T-helper 1 cell treated with Interleukin-12 subunit alpha and Interleukin-12 subunit beta and Interleukin-4 antibody, amounts not matched to agents 30 μg/mL and 1 μg/mL, for 36 hours (primary cell): ENCODE results near the gene VEGFC.

ENCODE experiments used
- H3K27ac Mint-ChIP-seq: one replicate; pipeline ENCODE4 v1.8.0; 2021; ENCODE audit warnings: mild to moderate bottlenecking, mixed read lengths
- H3K27me3 Mint-ChIP-seq: one replicate; pipeline ENCODE4 v1.8.0; 2021; ENCODE audit warnings: low read depth, mixed read lengths
- H3K36me3 Mint-ChIP-seq: one replicate; pipeline ENCODE4 v1.8.0; 2021; ENCODE audit warnings: low read depth, mixed read lengths
- H3K4me1 Mint-ChIP-seq: one replicate; pipeline ENCODE4 v1.8.0; 2021; ENCODE audit warnings: low read depth, mixed read lengths
- H3K4me3 Mint-ChIP-seq: one replicate; pipeline ENCODE4 v1.8.0; 2021; ENCODE audit warnings: mild to moderate bottlenecking, moderate library complexity, mixed read lengths
- H3K9me3 Mint-ChIP-seq: one replicate; pipeline ENCODE4 v1.8.0; 2021; ENCODE audit warnings: mixed read lengths

VEGFC gene

DNA sequence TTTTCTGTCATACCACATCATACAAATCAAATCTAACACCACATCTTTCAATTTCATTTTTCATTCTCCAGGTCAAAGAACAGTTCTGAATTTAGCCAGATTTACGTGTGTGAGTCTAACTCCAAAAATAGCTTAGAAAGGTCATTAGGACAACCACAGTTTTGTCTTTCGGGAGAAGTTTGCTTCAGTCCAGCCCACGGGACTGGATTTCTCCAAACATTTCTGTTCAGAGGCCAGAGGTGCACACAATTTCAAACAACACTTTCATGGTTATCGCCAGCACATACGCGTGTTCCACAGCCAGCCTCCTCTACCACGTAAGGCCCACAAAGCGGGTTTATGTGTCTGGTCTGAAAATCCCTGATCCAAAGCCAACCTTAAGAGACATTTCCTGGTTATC, 65.9 kb downstream of the VEGFC start:
- Mint-ChIP-seq H3K4me3 (no peak overlapping the region), H3K9me3 (no peaks in the 10 kb centered on the region), H3K27ac (no peak overlapping the region), H3K4me1 (no peaks in the 10 kb centered on the region), H3K27me3 (no peaks in the 10 kb centered on the region), H3K36me3 (no peaks in the 10 kb centered on the region)

DNA sequence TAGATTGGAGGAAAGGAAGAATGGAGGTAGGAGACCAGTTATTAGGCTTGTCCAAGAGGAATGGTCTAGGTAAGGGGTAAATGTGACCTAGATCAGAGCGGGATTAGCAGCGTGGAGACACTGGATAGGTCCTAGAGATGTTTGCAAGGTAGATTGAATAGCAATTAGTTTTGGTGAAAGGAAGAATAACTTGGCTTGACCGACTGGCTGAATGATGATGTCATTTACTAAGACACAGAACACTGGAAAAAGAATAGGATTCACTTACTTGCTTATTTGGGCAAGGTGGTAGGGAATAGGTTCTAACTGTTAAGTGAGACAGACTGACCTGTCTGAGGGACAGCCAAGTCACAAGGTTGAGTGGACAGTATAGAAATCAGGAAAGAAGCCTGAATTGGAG, 71.3 kb downstream of the VEGFC start:
- no peak overlapping the region for H3K27ac Mint-ChIP-seq
- no peaks in the 10 kb centered on the region for H3K9me3 Mint-ChIP-seq
- H3K27me3 Mint-ChIP-seq: no peaks in the 10 kb centered on the region

DNA sequence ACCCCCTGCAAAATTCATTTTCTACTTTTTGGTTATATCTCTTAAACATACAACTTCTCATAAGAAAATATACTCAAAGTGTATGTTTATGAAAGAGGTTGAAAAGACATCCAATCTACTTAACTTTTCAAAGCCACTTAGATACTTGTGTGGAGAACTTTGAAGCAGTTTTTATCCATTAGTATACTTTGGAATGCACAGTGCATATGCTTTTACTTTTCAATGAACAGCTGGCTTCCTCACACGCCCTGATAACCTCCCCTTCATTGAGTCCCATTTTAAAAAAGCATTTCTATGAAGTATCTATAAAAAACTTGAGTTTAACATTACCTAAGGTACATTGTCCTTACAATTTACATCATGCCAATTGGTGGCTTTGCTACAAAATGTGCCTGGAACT, 73.8 kb downstream of the VEGFC start:
- Mint-ChIP-seq H3K4me3 (no peak overlapping the region), H3K4me1 (no peaks in the 10 kb centered on the region), H3K9me3 (no peaks in the 10 kb centered on the region), H3K36me3 (no peaks in the 10 kb centered on the region), H3K27ac (no peak overlapping the region), H3K27me3 (no peaks in the 10 kb centered on the region)

More for the DNA sequence above, 71.3 kb downstream of the VEGFC start:
- Mint-ChIP-seq H3K4me1 (no peaks in the 10 kb centered on the region), H3K4me3 (no peak overlapping the region), H3K36me3 (no peaks in the 10 kb centered on the region)

DNA sequence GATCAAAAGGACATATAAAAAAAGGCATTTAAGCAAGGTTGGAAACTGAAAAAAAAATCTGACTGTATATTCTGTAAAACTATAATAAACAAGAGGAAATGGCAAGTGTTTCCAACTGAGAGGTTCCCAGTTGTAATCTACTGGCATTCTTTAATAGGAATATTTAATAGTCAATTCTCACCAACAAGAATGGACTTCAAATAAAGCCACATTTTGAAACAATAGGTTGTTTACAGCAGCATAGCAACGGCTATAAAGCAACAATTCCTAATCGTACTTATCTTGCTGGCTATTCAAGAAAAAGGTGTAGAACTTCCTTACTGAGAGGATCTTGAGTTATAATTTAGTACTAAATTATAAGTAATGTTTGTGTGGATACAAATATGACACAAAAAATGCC, 75.5 kb downstream of the VEGFC start:
- Mint-ChIP-seq H3K27me3 (no peaks in the 10 kb centered on the region), H3K36me3 (no peaks in the 10 kb centered on the region), H3K4me3 (no peak overlapping the region), H3K4me1 (no peaks in the 10 kb centered on the region), H3K9me3 (no peaks in the 10 kb centered on the region), H3K27ac (no peak overlapping the region)

DNA sequence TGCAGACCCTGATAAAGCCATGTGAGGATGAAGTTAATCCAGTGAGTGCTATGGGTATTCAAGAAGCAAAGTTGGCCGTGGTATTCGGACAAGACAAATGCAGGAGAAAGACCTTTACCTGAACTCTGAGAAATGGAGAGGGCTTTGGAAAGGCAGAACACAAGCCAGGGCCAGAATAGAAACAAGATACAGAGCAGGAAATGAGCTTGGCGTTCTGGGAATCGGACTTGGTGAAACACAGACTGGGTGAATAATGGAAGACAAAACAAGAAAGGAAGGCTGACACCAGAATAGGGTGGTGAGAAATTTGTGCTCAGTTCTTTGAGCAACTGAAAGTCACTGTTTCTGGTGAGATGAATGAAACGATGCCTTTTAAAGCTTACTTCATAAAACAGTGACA, 83.3 kb downstream of the VEGFC start:
- Mint-ChIP-seq H3K4me1 (no peaks in the 10 kb centered on the region), H3K4me3 (no peak overlapping the region)

DNA sequence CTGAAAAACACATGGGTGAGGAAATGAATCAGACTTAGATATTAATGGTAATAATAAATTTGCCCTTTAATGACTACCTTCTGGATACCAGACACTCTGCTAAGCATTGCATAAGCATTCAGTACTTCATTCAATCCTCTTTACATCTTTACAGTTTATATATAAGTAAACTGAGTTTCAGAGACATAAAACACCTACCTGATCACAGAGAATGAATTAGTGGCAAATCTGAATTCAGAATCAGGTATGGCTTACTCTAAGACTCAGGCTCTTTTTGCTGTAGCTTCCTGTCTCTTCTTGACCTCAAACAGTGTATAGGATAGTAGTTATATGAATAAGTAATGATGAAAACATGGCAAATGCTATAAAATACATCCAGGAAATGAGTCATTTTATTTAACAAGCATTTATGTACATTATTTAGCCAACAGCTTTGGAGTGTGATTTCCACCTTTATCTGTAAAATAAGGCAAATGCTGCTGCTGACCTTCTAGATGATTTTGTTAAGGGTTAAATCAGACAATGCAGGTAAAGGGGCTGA, 83.9 kb downstream of the VEGFC start:
- no peaks in the 10 kb centered on the region for H3K27me3 Mint-ChIP-seq
- H3K4me3 Mint-ChIP-seq: no peak overlapping the region
- H3K9me3 Mint-ChIP-seq: no peaks in the 10 kb centered on the region
- no peak overlapping the region for H3K27ac Mint-ChIP-seq
- no peaks in the 10 kb centered on the region for H3K36me3 Mint-ChIP-seq
- H3K4me1 Mint-ChIP-seq: no peaks in the 10 kb centered on the region

More for the DNA sequence above, 83.3 kb downstream of the VEGFC start:
- H3K9me3 Mint-ChIP-seq: no peaks in the 10 kb centered on the region
- no peaks in the 10 kb centered on the region for H3K27me3 Mint-ChIP-seq
- H3K36me3 Mint-ChIP-seq: no peaks in the 10 kb centered on the region
- no peak overlapping the region for H3K27ac Mint-ChIP-seq

DNA sequence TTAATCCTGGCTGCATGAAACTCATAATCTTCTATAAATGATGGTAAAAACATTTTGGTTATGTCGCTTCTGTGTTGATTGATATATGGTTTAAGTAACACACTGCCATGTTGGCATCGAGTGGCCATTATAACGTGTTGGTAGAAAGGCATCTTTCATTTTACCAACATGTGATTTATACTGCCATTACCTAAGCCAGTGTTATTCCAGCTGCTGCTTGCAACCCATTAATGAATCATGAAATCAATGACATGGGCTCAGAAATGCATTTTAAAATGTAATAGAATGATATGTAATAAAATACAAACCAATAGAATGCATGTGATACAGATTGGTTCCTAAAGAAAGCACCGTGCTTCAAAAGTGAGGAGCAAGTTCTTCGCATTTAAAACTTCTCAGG, 102.0 kb downstream of the VEGFC start:
- Mint-ChIP-seq H3K36me3 (no peaks in the 10 kb centered on the region), H3K4me1 (no peaks in the 10 kb centered on the region), H3K9me3 (no peaks in the 10 kb centered on the region), H3K27ac (no peak overlapping the region), H3K4me3 (no peak overlapping the region), H3K27me3 (no peaks in the 10 kb centered on the region)

DNA sequence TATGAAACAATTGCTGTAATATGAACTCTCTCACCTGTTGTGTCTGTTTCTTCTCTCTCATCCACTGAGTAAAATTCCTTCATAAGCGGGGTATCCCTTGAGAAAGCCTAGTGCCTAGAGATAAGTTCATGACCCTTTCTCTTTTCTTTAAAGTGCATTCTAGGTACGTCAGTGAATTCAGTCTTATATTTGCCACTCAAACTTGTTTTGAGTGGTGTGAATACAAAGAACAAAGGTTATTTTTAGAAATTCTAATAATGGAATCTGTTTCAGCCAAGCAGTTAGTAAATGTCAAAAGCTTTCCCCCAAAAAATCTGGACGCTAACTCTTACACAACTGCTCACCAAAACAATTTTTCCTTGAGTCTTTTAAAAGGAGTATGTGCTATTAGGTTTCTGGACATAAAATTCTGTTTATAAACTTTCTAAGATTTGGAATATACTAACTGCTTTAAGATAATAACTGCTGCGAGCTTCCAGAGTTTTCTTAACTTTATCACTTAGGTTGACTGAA, 112.0 kb downstream of the VEGFC start:
- H3K4me1 Mint-ChIP-seq: no peaks in the 10 kb centered on the region
- no peak overlapping the region for H3K27ac Mint-ChIP-seq

DNA sequence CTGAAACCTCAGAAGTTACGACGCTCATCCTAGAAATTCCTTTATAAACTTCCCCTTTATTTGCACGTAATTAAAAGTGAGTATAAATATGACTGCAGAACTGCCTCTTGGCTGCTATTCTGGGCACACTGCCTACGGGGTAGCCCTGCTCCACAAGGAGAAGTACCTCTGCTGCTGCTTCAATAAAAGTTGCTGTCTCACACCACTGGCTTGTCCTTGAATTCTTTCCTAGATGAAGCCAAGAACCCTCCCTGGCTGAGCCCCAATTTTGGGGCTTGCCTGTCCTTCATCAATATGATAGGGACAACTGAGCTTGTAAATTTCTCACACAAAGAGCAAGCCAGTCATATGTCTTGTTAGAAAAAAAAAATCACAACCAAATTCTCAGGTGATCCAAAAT, 115.8 kb downstream of the VEGFC start:
- Mint-ChIP-seq H3K27ac (no peak overlapping the region), H3K4me1 (no peaks in the 10 kb centered on the region), H3K9me3 (no peaks in the 10 kb centered on the region), H3K27me3 (no peaks in the 10 kb centered on the region), H3K36me3 (no peaks in the 10 kb centered on the region), H3K4me3 (no peak overlapping the region)

More for the DNA sequence above, 112.0 kb downstream of the VEGFC start:
- H3K9me3 Mint-ChIP-seq: no peaks in the 10 kb centered on the region
- H3K27me3 Mint-ChIP-seq: no peaks in the 10 kb centered on the region
- H3K36me3 Mint-ChIP-seq: no peaks in the 10 kb centered on the region
- H3K4me3 Mint-ChIP-seq: no peak overlapping the region

DNA sequence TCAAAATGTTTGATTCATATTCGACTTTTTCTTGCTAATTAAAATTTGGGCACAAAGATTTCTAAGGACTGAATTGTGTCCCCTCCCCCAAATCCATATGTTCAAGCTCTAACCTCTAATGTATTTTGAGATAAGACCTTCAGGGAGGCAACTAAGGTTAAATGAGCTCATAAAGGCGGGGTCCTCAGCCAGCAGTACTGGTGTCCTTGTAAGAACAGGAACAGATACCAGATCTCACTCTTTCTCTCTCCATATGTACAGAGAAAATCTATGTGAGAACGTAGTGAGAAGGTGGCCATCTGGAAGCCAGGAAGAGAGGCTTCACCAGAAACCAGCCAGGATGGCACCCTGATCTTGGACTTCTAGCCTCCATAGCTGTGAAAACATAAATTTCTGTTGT, 116.9 kb downstream of the VEGFC start:
- Mint-ChIP-seq H3K4me1 (no peaks in the 10 kb centered on the region), H3K27me3 (no peaks in the 10 kb centered on the region), H3K9me3 (no peaks in the 10 kb centered on the region), H3K36me3 (no peaks in the 10 kb centered on the region), H3K27ac (no peak overlapping the region), H3K4me3 (no peak overlapping the region)

DNA sequence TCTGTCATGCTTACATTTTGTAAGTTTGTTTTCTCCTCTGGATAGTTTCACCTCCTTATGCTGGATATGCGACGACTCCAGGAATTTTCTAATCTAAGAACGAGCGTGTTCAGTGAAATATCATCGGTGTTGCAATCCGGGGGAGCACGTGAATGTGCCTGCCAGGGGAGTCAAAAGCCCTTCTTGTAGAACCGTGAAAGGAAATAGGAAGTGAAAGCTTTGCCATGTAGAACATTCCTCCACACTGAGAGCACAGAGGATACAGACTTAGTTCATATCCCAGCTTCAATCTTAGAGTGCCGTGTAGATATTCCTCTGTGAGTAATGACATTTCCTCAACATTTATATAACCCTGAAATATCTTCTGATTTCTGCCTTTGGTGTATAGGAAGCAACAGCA, 121.2 kb downstream of the VEGFC start:
- Mint-ChIP-seq H3K27me3 (no peaks in the 10 kb centered on the region), H3K4me3 (no peak overlapping the region), H3K4me1 (no peaks in the 10 kb centered on the region), H3K36me3 (no peaks in the 10 kb centered on the region), H3K9me3 (no peaks in the 10 kb centered on the region), H3K27ac (no peak overlapping the region)

DNA sequence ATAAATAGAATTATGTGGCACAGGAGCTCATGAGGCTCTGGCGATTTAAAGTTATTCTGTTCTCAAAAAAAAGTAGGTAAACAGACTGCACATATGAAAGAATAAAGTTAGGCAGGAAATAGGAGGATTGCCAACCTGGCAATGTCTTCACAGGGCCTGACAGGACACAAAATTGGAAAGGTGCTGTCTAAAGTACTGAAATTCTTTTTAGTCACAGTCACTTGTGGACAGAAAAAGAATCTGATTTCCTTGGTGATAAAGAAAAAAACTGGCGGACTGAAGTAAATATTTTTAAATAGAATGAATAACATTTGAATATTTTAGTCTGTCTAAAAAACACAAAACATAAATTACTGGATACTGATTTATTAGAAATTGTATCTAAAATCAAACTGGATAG, 124.4 kb downstream of the VEGFC start:
- Mint-ChIP-seq H3K4me1 (no peaks in the 10 kb centered on the region), H3K36me3 (no peaks in the 10 kb centered on the region), H3K4me3 (no peak overlapping the region), H3K27ac (no peak overlapping the region), H3K27me3 (no peaks in the 10 kb centered on the region), H3K9me3 (no peaks in the 10 kb centered on the region)

DNA sequence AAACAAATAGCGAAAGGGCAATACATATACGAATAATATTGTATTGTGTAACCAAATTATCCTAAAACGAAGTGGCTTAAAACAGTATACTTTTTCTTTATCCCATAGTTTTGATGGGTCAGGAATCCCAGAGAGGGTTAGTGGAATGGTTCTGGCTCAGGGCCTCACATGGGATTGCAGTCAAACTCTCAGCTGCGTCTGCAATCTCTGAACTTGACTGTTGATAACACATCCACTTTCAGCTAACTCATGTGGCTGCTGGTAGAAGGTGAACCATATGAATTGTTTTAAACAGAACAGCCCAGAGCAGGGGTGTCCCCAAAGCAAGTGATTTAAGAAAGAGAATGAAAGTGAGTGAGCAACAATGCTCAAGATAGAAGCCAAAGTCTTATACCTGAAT, 127.8 kb downstream of the VEGFC start:
- Mint-ChIP-seq H3K27me3 (no peaks in the 10 kb centered on the region), H3K4me1 (no peaks in the 10 kb centered on the region), H3K4me3 (no peak overlapping the region), H3K27ac (no peak overlapping the region), H3K9me3 (no peaks in the 10 kb centered on the region), H3K36me3 (no peaks in the 10 kb centered on the region)

DNA sequence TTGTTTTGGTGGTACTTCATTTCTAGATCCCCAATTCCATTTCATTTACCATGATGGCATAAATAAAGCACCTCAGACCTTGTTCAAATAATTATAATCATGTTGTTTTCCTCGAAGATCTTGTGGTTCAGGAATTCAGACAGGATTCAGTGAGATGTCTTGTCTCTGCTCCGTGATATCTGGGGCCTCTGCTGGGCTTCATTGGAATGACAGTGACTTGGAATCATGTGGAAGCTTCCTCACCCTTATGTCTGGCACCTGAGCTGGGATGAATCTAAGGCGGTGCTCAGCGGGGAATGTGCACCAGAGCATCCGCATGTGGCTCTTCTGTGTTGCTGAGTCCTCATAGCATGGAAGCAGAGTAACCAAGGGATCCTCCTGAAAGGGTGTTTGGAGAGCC, 132.2 kb downstream of the VEGFC start:
- no peak overlapping the region for H3K4me3 Mint-ChIP-seq
- H3K27me3 Mint-ChIP-seq: no peaks in the 10 kb centered on the region
- H3K9me3 Mint-ChIP-seq: no peaks in the 10 kb centered on the region

DNA sequence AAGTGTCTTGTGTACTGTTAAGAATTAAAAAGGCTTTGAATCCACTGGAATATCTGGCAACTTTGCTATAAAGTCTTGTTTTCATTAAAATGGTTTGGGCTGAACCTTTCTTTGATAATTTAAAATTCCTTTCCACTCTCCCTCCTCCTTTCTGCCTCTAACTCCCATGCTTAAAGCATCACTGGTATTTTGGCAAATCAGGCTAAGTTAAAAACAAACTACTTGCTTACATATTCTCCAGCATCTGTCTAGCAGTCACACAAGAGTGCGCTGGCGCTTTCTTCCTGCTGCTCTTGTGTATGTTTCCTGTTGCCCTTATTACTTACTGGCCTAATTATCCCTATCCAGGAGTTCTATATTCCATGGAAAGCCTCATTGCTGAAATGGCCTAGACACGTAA, 136.6 kb downstream of the VEGFC start:
- Mint-ChIP-seq H3K9me3 (no peaks in the 10 kb centered on the region), H3K4me1 (no peaks in the 10 kb centered on the region), H3K4me3 (no peak overlapping the region), H3K27me3 (no peaks in the 10 kb centered on the region), H3K36me3 (no peaks in the 10 kb centered on the region), H3K27ac (no peak overlapping the region)

More for the DNA sequence above, 132.2 kb downstream of the VEGFC start:
- Mint-ChIP-seq H3K36me3 (no peaks in the 10 kb centered on the region), H3K27ac (no peak overlapping the region), H3K4me1 (no peaks in the 10 kb centered on the region)
